WERI-Rb-1 (cell line): ENCODE measurements around the gene CACNG6.
A peak's percentile ranks its signal among the peaks of the same experiment; 100 is the strongest.

ENCODE experiments used
- DNase-seq: peaks from one replicate; pipeline ENCODE4 v3.0.0-alpha.2; 2020
- H3K27ac ChIP-seq: fragments of 250-450 bp; sonication (Bioruptor Pico); 2 replicates; pipeline ENCODE4 v1.5.1; 2020; ENCODE audit warnings: mild to moderate bottlenecking, moderate library complexity
- H3K27me3 ChIP-seq: fragments of 250-450 bp; sonication (Bioruptor Pico); 2 replicates; pipeline ENCODE4 v1.5.1; 2021; ENCODE audit warnings: mild to moderate bottlenecking, low read depth, moderate library complexity; ENCODE audit not compliant: insufficient read depth, severe bottlenecking
- H3K36me3 ChIP-seq: fragments of 250-450 bp; sonication (Bioruptor Pico); 2 replicates; pipeline ENCODE4 v1.5.1; 2020; ENCODE audit warnings: mild to moderate bottlenecking, moderate library complexity
- H3K4me3 ChIP-seq: 2 replicates; pipeline ENCODE4 v1.5.1; 2011; ENCODE audit warnings: low read depth, mild to moderate bottlenecking, control low read depth, low read length
- H3K9me3 ChIP-seq: fragments of 250-450 bp; sonication (Bioruptor Pico); 2 replicates; pipeline ENCODE4 v1.5.1; 2021; ENCODE audit warnings: mild to moderate bottlenecking, moderate library complexity; ENCODE audit not compliant: severe bottlenecking
- TF ChIP-seq, protein P1 (sequence below): IDR thresholded peaks from 2 replicates; pipeline ENCODE4 v1.5.1; 2011; ENCODE audit warnings: low read depth, mild to moderate bottlenecking, control low read depth, inconsistent platforms, low read length

CACNG6 gene

GRCh38 chr19:53971673-53972072, 19.8 kb upstream of the CACNG6 start:
- H3K4me3 ChIP-seq, result no peak overlapping the region
- H3K27me3 ChIP-seq, result peaks cover 59% of the 10 kb centered on the region
- TF ChIP-seq, protein P1, sequence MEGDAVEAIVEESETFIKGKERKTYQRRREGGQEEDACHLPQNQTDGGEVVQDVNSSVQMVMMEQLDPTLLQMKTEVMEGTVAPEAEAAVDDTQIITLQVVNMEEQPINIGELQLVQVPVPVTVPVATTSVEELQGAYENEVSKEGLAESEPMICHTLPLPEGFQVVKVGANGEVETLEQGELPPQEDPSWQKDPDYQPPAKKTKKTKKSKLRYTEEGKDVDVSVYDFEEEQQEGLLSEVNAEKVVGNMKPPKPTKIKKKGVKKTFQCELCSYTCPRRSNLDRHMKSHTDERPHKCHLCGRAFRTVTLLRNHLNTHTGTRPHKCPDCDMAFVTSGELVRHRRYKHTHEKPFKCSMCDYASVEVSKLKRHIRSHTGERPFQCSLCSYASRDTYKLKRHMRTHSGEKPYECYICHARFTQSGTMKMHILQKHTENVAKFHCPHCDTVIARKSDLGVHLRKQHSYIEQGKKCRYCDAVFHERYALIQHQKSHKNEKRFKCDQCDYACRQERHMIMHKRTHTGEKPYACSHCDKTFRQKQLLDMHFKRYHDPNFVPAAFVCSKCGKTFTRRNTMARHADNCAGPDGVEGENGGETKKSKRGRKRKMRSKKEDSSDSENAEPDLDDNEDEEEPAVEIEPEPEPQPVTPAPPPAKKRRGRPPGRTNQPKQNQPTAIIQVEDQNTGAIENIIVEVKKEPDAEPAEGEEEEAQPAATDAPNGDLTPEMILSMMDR, result no peak
- no peaks in the 10 kb centered on the region for H3K9me3 ChIP-seq
- H3K36me3 ChIP-seq, result no peaks in the 10 kb centered on the region
- no peak for DNase-seq
- H3K27ac ChIP-seq, result no peak overlapping the region

GRCh38 chr19:53977429-53977990, 13.9 kb upstream of the CACNG6 start:
- Histone ChIP-seq H3K27ac (no peak overlapping the region), H3K4me3 (peak overlapping the region; percentile 43), H3K9me3 (peaks cover 3% of the 10 kb centered on the region), H3K27me3 (peaks cover 44% of the 10 kb centered on the region), H3K36me3 (no peaks in the 10 kb centered on the region)
- TF ChIP-seq, protein P1, result no peak
- peak; percentile 76 for DNase-seq

GRCh38 chr19:53977991-53978731, 13.3 kb upstream of the CACNG6 start:
- peak; percentile 86 for DNase-seq

DNA sequence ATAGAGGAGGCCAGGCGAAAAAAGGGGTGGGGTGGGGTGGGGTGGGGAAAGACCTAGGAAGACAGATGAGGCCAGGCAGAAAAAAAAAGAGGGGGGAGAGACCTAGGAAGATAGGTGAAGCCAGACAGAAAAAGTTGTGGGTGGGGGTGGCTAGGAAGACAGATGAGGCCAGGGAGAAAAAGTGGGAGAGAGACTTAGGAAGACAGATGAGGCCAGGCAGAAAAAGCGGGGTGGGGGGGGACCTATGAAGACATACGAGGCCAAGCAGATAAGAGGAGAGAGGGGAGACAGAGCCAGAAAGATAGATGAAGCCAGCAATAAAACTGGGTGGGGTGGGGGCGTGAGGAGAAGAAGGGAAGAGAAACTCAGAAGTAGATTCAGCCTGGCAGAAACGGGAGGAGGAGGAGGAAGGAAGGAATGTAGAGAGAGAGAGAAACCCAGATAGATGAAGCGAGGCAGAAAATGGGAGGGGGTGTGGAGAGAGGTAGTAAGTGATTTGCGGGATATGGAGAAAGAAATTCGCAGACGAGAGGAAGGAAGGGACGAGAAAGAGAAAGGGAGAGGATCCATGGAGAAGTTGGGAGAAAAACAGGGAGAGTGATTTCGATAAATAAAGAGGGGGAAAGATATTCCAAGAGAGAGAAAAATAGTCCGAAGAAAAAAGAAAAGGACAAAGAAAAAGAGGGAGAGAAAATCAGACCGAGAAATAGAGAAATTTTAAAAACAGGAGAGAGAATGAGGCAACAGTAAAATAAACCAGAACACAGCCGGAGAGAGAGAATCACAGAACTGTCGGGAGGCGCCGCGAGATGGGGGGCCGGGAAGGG, 12.2 kb upstream of the CACNG6 start:
- TF ChIP-seq, protein P1, result no peak

More at GRCh38 chr19:53977991-53978731, 13.3 kb upstream of the CACNG6 start:
- Histone ChIP-seq H3K27me3 (peaks cover 38% of the 10 kb centered on the region), H3K9me3 (peaks cover 3% of the 10 kb centered on the region), H3K36me3 (no peaks in the 10 kb centered on the region), H3K4me3 (peak overlapping the region; percentile 43), H3K27ac (no peak overlapping the region)
- TF ChIP-seq, protein P1, result no peak

DNA sequence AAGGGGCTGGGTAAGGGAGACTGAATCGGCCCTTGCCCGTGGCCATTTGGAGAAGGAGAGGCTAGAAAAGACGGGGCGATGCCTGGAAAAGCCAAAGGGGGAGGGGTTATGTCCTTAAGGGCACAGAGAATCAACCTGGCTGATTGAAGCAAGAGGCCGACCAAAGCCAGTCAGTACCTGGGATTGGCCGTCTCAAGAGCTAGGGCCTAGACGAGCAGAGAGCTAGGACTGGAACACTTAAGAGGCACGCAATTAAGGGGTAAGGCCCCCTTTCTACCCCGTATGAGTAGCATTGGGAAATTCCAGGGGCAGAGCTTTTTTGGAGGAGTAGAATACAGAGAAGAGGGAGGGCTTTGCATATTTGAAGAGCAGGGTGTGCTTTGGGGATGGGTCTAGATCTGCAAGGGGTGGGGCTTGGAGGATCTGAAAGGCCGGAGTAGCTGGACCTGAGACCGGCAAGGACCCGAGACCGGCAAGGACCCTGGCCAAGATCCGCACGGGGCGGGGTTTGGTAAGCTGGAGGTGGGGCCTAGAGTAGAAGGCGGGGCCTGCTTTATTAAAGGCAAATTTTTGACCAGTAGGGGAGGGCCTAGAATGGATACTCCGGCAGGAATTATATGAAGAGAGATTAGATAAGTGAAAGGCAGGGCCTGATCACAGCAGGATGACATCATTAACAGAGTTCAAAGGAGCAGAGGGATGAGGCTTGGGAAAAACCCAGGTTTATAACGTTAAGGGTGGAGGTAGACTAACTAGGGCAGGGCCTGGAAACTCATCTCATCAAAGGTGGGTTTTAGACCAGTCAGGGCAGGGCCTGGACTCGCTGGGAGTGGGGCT, 10.7 kb upstream of the CACNG6 start:
- no peaks in the 10 kb centered on the region for H3K36me3 ChIP-seq
- TF ChIP-seq, protein P1, result no peak
- DNase-seq, result peak; percentile 82
- peak overlapping the region; percentile 77 for H3K27ac ChIP-seq
- peak overlapping the region; percentile 64 for H3K4me3 ChIP-seq
- H3K9me3 ChIP-seq, result peaks cover 3% of the 10 kb centered on the region
- peaks cover 13% of the 10 kb centered on the region for H3K27me3 ChIP-seq

More for the DNA sequence above, 12.2 kb upstream of the CACNG6 start:
- Histone ChIP-seq H3K36me3 (no peaks in the 10 kb centered on the region), H3K9me3 (peaks cover 3% of the 10 kb centered on the region), H3K4me3 (peak overlapping the region; percentile 64), H3K27me3 (peaks cover 27% of the 10 kb centered on the region), H3K27ac (no peak overlapping the region)
- DNase-seq, result no peak
